Activated CD8-positive, alpha-beta memory T cell treated with anti-CD3 and anti-CD28 coated beads for 36 hours (primary cell): ENCODE measurements around the gene FAF1. TPM values are rescaled to one million over a fixed set of nuclear protein-coding genes. Genes with fewer than 3 reads are reported as not detected.
"Not testable (repeated sequence)": the region's sequence is repeated elsewhere in the genome, so short reads cannot be mapped to it uniquely, and the experiment has no call there.

ENCODE experiments used
- CTCF ChIA-PET: fragments of 350-600 bp; sonication (Branson Sonifier 250); formaldehyde crosslinking; loops from one replicate; lab custom pipeline; 2021; ENCODE audit warnings: antibody characterized with exemption; lab: Charles Lee
- POLR2A ChIA-PET: fragments of 350-600 bp; sonication (Branson Sonifier 250); formaldehyde crosslinking; loops from one replicate; lab custom pipeline; 2021; ENCODE audit warnings: antibody characterized with exemption; lab: Charles Lee
- total RNA-seq, 2 experiments: library from RNA; stranded (reverse); gene quantifications; one replicate each; pipeline ENCODE4 v1.2.3, GENCODE V29; 2021

The FAF1 gene
- 10 to 100 TPM; 79.7 to 86.4 TPM for total RNA-seq

- POLR2A ChIA-PET = interaction anchor here (0.7 to 2.6 kb wide), 3 partner anchors 9 to 43 kb away, joined by 3 to 17 read pairs (median 3); partner anchors contain the start of gene CDKN2C
- CTCF ChIA-PET = interaction anchor here (1.4 kb wide), 2 partner anchors 9 to 87 kb away, joined by 6 to 9 read pairs; partner anchors contain the start of gene CDKN2C
Measured at GRCh38 chr1:50959913-50960844, at the start of gene FAF1. FAF1 (minus strand) TSS chr1:50960267; CDS start chr1:50959811, 456 bp downstream.

GRCh38 chr1:51009381-51009780 is 49.3 kb upstream of the FAF1 start:
- ChIA-PET POLR2A (no interaction called here), CTCF (no interaction called here)

GRCh38 chr1:51005549-51005948 is 45.5 kb upstream of the FAF1 start:
- CTCF ChIA-PET, POLR2A ChIA-PET: not testable (repeated sequence)

GRCh38 chr1:51002516-51002915 is 42.4 kb upstream of the FAF1 start:
- ChIA-PET POLR2A (no interaction called here), CTCF (no interaction called here)

- ChIA-PET CTCF (interaction anchor here (1.0 kb wide), 1 partner anchor 128 kb away, joined by 3 read pairs; no protein-coding TSS in a partner anchor), POLR2A (no interaction called here)
Measured at GRCh38 chr1:51000651-51001050, 40.6 kb upstream of the FAF1 start.

GRCh38 chr1:51000160-51000559 is 40.1 kb upstream of the FAF1 start:
- POLR2A ChIA-PET = no interaction called here
- CTCF ChIA-PET = interaction anchor here (1.0 kb wide), 1 partner anchor 127 kb away, joined by 3 read pairs; no protein-coding TSS in a partner anchor

GRCh38 chr1:50999375-50999774 is 39.3 kb upstream of the FAF1 start:
- POLR2A ChIA-PET, CTCF ChIA-PET: not testable (repeated sequence)

GRCh38 chr1:50996083-50996482 is 36.0 kb upstream of the FAF1 start:
- CTCF ChIA-PET = interaction anchor here (0.9 kb wide), 1 partner anchor 30 kb away, joined by 3 read pairs; no protein-coding TSS in a partner anchor
- POLR2A ChIA-PET = interaction anchor here (0.6 kb wide), 1 partner anchor 229 kb away, joined by 4 read pairs; no protein-coding TSS in a partner anchor

GRCh38 chr1:50995651-50996050 is 35.6 kb upstream of the FAF1 start:
- CTCF ChIA-PET = interaction anchor here (0.9 kb wide), 1 partner anchor 30 kb away, joined by 3 read pairs; no protein-coding TSS in a partner anchor

GRCh38 chr1:50994997-50995396 is 34.9 kb upstream of the FAF1 start:
- ChIA-PET POLR2A (no interaction called here), CTCF (no interaction called here)

More at GRCh38 chr1:50995651-50996050, 35.6 kb upstream of the FAF1 start:
- POLR2A ChIA-PET = interaction anchor here (0.6 kb wide), 1 partner anchor 229 kb away, joined by 4 read pairs; no protein-coding TSS in a partner anchor

- POLR2A ChIA-PET = no interaction called here
- CTCF ChIA-PET = interaction anchor here (0.7 kb wide), 1 partner anchor 319 kb away, joined by 3 read pairs; no protein-coding TSS in a partner anchor
Measured at GRCh38 chr1:50993645-50994044, 33.6 kb upstream of the FAF1 start.

GRCh38 chr1:50992532-50993318 is 32.7 kb upstream of the FAF1 start:
- ChIA-PET POLR2A (no interaction called here), CTCF (interaction anchor here (0.7 kb wide), 1 partner anchor 318 kb away, joined by 3 read pairs; no protein-coding TSS in a partner anchor)

- ChIA-PET POLR2A (no interaction called here), CTCF (no interaction called here)
Measured at GRCh38 chr1:50989694-50990093, 29.6 kb upstream of the FAF1 start.

GRCh38 chr1:50986653-50987052 is 26.6 kb upstream of the FAF1 start:
- POLR2A ChIA-PET = no interaction called here

GRCh38 chr1:50985094-50985493 is 25.0 kb upstream of the FAF1 start:
- CTCF ChIA-PET = no interaction called here
- POLR2A ChIA-PET = no interaction called here

More at GRCh38 chr1:50986653-50987052, 26.6 kb upstream of the FAF1 start:
- CTCF ChIA-PET = no interaction called here

- ChIA-PET POLR2A (no interaction called here), CTCF (no interaction called here)
Measured at GRCh38 chr1:50983219-50983802, 23.2 kb upstream of the FAF1 start.

GRCh38 chr1:50982611-50983010 is 22.5 kb upstream of the FAF1 start:
- CTCF ChIA-PET = no interaction called here
- POLR2A ChIA-PET = no interaction called here

GRCh38 chr1:50981741-50982140 is 21.7 kb upstream of the FAF1 start:
- POLR2A ChIA-PET = no interaction called here
- CTCF ChIA-PET = no interaction called here

GRCh38 chr1:50980505-50980904 is 20.4 kb upstream of the FAF1 start:
- ChIA-PET CTCF (no interaction called here), POLR2A (no interaction called here)
